GM19240 (cell line): ENCODE data around the gene RALA.
"Not testable (repeated sequence)": the region's sequence is repeated elsewhere in the genome, so short reads cannot be mapped to it uniquely, and the experiment has no call there.

Experiments used
- DNase-seq: peaks from one replicate; pipeline ENCODE4 v3.0.0; 2011; ENCODE audit warnings: low spot score; ENCODE audit not compliant: insufficient read length

RALA gene

DNA sequence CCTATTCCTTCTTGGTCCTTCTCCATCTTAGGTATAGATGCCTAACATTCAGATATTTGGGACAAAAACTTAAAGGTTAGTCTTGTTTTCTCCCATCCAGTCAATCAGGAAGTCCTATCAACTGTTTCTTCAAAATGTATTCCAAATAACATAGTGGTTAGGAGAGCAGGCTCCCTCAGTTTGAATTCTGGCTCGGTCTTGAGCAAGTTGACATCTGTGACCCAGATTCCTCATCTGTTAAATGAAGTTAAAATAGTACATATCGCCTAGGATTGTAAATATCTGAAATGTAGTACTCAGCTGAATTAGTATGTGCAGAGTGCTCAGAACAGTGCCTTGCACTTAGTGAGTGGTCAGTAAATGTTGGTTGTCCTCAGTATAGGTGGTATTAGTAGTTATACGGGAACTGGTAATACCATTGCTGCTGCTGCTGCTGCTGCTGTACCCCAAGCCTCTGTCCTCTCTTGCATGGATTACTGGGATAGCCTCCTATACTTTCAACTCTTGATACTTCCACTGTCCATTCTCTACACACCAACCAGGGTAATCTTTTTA lies 58.6 kb downstream of the RALA start:
- DNase-seq: no peak

GRCh38 chr7:39683216-39683845 lies 60.0 kb downstream of the RALA start:
- DNase-seq: no peak

DNA sequence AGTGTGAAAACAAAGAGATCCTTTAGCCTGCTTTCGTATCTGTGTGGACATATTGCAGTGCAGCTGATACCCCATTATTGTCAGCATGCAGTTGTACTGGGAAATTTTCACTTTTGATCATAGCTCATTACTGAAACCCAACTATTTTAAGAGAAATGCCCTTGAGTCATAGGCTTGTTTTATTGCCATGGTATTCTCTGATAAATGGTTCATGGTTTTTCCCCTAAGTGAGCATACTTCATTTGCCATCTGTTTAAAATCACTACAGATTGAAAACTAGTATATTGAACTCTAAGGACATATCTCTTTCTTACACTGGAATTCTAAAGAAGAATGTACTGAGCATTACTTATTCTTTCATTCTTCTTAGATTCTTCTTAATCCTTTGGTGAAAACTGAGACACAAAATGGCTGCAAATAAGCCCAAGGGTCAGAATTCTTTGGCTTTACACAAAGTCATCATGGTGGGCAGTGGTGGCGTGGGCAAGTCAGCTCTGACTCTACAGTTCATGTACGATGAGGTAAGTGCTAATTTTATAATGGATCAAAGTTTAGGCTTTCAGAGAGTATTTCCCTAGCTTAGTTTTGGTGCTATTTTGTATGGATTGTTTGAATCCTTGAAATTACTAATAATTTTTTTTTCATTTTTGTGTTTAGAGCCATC lies 63.0 kb downstream of the RALA start:
- DNase-seq: no peak

GRCh38 chr7:39688611-39689480 lies 65.5 kb downstream of the RALA start:
- no peak for DNase-seq

DNA sequence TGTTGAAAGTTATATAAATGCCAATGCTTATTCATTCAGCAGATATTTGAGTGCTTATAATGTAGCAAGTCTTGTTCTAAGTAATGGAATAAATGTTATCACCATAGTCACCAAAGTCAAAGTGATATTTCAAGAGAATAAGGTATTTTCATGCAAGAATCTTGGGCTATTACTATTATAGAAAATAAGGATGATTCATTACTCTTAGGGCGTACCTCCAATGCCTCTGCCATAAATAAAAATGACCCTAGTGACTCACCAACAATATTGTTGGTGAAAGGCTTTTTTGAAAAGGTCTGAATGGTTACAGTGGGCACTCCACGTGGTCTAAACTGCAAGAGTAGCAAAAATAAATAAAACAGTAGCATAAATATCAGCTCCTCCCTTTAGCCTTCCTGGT lies 68.4 kb downstream of the RALA start:
- DNase-seq: no peak

GRCh38 chr7:39693086-39693485 lies 69.7 kb downstream of the RALA start:
- not testable (repeated sequence) for DNase-seq

DNA sequence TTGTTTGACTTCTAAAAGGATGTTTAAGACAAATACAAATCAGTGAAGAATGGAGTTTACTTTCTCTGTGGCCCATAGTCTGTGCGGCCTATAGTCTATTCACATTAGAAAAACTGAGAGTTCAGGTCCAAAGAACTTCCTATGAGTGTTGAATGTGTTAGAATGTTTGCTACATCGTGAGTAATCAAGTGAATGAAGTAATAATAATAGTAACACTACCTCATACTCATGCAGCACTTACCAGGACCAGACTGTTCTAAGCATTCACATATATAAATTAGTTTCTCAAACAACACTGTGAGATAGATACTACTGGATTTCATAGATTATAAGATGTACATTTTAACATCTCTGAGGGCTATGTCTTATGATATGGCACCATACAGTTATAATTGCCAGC lies 70.4 kb downstream of the RALA start:
- no peak for DNase-seq

GRCh38 chr7:39695852-39696586 lies 72.6 kb downstream of the RALA start:
- no peak for DNase-seq

DNA sequence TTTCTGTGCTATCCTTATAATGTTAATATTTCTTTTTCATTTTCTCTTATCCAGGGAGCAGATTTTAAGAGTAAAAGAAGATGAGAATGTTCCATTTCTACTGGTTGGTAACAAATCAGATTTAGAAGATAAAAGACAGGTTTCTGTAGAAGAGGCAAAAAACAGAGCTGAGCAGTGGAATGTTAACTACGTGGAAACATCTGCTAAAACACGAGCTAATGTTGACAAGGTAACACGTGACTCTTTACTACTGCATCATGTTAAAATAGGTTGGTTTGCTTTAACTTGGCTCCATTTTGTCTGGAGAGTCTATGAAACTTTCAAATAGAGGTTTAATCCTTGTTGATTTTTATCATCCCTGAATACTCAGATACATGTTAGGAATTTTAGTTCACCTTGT lies 73.3 kb downstream of the RALA start:
- DNase-seq: no peak

DNA sequence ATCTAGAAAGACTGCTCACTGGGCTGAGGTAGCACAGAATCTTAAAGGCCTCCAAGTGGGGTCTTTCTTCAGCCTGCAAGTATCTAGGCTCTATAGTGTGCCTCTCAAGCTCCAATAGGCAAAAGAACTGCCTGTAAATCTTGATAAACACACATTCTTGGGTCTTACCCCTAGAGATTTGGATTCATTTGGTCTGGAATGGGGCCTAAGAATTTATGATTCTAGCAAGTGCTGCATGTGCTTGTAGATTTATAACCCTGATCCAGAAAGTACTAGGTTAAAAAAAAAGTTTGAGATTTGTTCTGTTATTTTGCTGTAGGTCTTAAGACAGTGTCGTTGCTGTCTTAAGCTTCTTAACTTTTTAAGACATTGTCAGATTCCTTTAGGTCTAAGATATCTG lies 74.1 kb downstream of the RALA start:
- no peak for DNase-seq

DNA sequence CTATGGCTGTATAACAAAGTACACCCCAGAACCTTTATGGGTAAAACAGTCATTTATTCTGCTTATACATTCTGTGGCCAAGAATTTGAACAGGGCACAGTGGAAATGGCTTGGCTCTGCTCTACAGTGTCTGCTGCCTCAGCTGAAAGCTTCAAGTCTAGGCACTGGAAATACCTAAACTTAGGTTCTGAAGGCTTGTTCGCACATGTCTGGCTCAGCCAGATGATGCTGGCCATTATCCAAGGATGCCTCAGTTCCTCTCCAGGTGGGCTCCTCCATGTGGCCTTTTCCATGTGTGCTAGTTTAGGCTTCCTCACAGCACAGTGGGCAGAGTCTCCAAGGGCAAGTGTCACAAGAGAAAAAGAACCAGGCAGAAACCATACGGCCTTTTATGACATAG lies 76.8 kb downstream of the RALA start:
- no peak for DNase-seq

- DNase-seq: no peak
Observed at GRCh38 chr7:39700932-39701331, 77.6 kb downstream of the RALA start.

- DNase-seq: no peak
Observed at GRCh38 chr7:39702133-39702532, 78.8 kb downstream of the RALA start.

DNA sequence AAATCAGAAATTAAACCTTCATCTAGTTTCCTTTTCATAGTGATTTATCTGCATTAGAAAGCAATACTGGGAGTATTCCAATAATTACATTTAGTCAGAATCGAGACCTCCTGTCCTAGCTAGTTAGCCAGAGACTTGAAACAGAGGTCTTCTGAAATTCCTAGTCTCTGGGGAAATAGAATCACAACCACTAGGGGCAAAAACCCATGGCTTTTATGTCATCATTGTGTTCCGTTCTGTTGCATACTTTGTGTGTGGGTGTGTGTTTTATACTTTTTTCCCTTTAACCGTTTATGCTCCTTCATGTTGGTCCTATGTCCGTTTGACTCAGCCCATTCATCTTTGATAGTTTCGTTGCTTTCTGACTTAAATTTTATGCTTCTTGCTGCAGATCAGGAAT lies 79.8 kb downstream of the RALA start:
- DNase-seq: no peak

DNA sequence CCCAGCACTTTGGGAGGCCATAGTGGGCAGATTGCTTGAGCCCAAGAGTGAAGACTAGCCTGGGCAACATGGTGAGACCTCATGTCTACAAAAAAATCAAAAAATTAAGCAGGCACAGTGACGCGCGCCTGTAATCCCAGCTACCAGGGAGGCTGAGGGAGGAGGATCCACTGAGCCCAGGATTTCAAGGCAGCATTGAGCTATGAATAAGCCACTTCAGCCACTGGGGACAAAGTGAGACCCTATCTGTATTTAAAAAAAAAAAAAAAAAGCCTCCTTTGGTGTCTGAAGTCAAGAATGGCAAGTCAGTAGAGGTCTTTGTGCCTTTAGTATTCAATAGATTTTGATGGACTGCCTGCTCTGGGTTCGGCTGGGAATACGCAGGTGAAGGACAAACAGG lies 85.7 kb downstream of the RALA start:
- no peak for DNase-seq

DNA sequence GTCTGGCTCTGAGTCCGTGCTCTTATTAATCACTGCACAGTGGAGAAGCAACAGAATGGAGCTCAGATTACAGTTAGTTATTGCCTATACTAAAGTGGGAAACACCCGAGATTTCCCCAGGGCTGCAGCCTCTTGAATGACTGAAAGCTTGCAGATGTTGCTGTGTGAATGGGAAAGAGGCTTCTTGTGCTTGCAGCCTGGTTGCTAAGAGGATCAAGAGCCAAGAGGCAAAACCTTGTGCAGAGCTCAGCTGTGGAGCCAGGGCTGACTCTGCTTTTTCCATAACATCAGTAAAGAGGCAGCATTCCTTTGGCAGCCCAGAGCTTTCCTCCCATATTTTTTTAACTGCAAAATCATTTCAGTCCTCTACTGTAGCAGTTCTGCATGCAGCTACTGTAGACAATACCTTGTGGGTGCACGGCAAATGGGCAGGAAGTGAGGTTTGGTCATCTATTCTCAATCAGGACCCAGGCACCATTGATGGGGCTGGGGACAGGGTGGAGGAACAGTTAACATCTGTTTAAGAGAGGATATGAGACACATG lies 86.5 kb downstream of the RALA start:
- DNase-seq: no peak

- DNase-seq: no peak
Observed at GRCh38 chr7:39712751-39713150, 89.4 kb downstream of the RALA start.

DNA sequence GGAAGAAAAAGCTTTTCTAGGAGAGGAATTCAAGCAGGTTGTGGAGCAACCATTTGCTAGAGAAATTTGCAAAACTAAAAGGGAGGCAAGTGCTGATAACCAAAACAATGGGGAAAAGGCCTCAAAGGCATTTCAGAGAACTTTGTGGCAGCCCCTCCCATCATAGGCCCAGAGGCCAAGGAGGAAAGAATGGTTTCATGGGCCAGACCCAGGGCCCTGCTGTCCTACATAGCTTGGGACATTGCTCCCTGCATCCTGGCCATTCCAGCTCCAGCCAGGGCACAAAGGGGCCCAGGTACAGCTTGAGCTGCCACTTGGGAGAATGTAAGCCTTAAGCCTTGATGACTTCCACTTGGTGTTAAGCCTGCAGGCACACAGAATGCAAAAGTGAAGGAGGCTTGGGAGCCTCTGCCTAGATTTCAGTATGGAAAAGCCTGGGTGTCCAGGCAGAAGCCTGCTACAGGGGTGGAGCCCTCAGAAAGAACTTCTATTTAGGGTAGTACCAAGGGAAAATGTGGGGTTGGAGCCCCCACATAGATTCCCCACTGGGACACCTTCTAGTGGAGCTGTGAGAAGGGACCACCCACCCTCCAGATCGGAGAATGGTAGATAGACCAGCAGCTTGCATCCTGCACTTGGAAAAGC lies 91.2 kb downstream of the RALA start:
- no peak for DNase-seq

- no peak for DNase-seq
Observed at GRCh38 chr7:39720586-39720985, 97.2 kb downstream of the RALA start.

- no peak for DNase-seq
Observed at GRCh38 chr7:39721345-39721744, 98.0 kb downstream of the RALA start.
